ENCODE measurements around the gene KIF26A.

KIF26A gene

GRCh38 chr14:104158827-104159798 is 20.7 kb downstream of the KIF26A start:
- DNase-seq = no peak

DNA sequence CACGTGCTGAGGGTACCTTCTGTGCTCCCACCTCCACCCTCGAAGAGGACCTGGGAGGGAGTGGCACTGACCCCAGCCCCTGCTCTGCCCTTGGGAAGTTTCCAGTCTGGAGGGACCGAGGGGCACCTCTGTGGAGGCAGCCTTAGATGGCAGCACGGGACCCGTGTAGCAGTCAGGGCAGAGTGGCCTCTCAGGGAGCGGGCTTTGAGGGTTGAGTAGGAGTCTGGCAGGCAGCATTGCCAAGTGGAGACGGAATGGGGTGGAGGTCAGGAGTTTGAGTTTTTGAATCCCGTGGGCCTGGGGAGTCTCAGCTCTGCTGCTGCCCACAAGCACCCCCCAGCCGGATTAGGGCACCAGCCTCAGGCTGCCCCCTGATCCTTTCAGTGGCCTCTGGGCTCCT is 21.6 kb downstream of the KIF26A start:
- no peak for DNase-seq

- no peak for DNase-seq
These were observed 23.4 kb downstream of the KIF26A start for GRCh38 chr14:104161602-104162367.

GRCh38 chr14:104162495-104162894 is 24.1 kb downstream of the KIF26A start:
- no peak for DNase-seq

DNA sequence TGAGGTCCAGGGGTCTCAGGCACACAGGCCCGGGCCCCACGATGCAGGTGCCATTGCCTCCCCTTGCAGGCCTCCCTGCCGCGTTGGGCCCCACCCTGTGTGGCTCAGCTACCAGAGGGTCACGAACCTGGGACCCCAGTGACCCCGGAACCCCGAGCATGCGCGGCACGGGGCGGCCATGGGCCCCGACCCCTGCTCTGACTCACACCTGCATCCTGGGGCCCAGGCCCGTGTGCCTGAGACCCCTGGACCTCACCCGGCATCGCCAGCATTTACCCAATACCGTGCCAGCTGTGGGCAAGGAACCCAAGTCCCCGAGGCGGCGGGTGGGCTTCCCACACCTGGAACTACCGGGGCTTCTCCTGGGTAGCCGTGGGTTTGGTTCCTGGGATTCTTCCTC is 25.2 kb downstream of the KIF26A start:
- no peak for DNase-seq

DNA sequence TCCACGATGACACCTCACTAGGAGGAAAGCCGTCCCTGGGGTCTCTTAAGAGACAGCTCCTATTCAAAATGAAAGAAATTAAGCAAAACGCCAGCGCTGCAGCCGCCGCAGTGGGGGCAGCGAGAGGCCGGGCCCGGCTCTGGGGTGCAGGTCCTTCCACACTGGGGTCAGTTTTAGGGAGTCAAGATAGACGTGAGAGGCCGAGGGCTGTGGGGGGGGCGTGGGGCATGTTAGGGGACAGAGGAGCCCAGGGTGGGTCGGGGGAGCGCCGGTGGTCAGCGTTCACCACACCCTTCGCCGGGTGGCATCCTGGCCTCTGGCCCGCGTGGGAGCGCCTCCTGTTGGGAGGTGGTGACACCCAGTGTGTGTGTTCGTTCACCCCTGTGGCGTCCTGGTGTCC is 25.7 kb downstream of the KIF26A start:
- DNase-seq = no peak

DNA sequence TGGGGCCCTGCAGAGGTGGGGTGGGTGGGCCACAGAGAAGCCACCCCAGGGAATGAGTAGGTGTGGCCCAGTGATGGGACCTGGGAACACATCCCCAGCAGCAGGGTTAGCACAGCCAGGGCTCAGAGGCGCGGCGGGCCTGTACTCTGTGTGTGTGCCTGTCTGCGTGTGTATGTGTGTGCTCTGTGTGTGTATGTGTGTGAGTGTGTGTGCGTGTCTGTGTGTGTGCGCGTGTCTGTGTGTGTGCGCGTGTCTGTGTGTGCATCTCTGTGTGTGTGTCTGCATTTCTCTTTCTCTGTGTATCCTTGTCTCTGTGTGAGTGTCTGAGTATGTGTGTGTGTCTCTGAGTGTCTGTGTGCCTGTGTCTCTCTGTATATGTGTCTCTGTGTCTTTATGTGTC is 26.1 kb downstream of the KIF26A start:
- DNase-seq = no peak

- no peak for DNase-seq
These were observed 28.3 kb downstream of the KIF26A start for GRCh38 chr14:104166698-104167097.

DNA sequence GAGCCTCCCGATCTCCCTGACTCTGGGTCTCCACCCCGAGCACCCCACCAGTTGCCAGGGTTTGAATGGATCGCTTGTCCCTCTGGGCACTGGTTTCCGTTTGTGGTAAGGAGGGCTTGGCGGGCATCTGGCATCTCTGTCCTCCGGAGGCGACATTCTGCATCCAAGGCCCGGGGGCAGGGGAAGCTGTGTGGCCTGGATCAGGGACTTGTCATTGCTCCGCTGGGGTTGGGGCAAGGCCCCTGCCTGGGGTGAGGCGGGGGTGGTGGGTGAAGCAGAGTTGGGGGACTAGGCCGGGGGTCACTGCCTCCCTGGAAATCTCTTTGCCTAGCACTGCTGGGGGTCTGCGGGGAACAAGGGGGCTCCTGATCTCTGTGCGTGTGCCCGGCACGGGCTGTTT is 30.2 kb downstream of the KIF26A start:
- no peak for DNase-seq

DNA sequence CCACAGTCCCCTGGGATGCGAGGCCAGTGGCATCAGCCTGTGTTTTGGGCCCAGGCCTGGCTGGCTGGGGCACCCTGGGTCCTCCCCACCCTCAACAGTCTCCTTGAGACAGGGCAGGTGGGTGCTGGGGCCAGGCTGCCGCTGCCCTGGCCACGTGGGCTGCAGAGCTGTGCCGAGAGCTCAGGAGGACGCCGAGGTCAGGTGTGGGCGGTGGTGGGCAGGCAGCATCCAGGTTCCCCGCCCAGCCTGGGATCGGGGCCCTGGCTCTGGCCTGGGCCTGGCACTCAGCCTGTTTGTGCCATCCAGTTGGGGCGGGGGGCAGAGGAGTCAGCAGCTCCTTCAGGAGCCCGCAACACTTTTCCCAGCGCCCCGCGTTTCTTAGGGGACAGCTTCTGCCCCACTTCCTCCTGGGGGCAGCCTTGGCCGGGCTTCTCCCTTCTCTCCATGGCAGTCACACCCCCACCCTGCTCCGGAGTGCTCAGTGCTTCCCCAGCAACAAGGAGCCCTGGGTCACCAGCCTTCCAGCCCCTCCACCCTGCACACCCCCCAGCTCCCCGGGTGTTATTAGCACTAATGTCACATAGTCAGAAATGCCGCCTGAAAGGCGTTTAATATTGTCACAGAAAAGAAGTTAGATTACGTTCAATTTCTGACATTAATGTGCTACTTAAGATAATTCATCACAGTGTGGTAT is 30.8 kb downstream of the KIF26A start:
- DNase-seq = no peak

DNA sequence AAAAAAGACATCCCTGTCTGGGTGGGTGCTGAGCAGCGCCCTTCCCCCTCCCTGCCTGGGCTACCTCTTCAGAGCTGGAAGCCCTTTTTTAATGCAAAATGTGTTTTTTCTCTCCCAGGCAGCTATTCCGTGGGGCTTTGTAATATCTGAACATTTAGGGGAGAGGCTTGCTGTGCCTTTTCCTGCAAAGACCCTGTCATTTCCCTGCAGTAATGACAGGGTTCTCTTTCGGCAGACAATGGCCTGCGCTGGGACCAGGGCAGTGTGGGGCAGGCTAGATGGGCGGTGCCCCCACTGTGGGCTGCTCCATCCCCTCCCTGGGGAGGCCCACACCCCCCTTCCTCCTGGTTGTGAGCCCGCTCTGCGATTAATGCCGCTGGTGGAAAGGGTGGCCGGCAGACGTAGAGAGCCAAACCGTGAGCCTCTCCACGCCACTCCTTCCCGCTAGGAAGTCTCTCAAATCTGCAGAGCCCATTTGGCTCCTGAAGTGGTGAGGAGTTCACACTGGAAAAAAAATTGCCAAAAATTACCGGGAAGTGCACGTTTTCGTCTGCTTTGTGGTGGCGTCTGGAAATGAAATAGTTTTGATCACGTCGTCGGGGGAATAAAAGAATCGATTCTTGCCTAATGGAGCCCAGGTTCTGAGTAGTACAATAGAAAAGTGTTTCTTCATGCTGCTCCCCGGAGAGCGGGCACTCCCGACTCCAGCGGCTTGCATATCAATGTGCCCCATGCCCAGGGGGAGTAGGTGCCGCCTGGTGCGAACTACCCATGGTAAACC is 31.5 kb downstream of the KIF26A start:
- no peak for DNase-seq

GRCh38 chr14:104171029-104171697 is 32.8 kb downstream of the KIF26A start:
- no peak for DNase-seq

DNA sequence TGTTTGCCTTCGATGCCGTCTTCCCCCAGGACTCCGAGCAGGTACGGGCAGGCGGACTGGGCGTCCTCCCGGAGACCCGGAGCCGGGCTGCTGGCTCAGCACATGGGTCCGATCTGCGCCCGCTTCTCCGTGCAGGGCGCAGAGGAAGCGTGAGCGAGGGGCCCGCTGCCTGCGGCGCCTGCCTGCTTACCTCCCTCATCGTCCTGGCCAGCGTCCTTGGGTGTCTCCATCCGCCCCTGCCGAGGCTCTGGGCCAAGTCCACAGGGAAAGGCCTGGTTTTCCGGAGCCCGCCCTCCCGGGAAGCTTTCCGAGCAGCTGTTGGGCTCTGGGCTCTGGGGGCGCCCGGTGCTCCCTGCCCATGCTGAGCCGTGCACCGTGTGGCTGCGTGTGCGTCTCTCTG is 33.5 kb downstream of the KIF26A start:
- DNase-seq = no peak

- no peak for DNase-seq
These were observed 34.0 kb downstream of the KIF26A start for GRCh38 chr14:104172349-104172748.

GRCh38 chr14:104172880-104173279 is 34.5 kb downstream of the KIF26A start:
- no peak for DNase-seq

DNA sequence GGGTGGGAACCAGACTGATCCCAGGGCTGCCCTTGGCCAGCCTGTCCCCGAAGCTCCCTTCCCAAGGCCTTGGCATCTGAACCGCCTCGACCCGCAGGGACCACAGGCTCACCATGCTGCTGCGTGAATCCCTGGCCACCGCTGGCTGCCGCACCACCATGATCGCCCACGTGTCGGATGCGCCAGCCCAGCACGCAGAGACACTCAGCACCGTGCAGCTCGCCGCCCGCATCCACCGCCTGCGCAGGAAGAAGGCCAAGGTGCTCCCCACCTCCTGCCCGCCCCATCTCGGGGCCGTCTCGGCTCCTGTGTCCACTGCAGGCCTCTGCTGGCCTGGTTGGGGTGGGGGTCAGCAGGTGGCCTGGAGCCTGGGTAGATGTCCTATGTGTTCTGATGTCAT is 35.7 kb downstream of the KIF26A start:
- DNase-seq = no peak

- no peak for DNase-seq
These were observed 36.7 kb downstream of the KIF26A start for GRCh38 chr14:104175041-104175440.

- DNase-seq = no peak
These were observed 37.4 kb downstream of the KIF26A start for GRCh38 chr14:104175811-104176210.

- DNase-seq = no peak
These were observed 38.2 kb downstream of the KIF26A start for GRCh38 chr14:104176611-104177010.

GRCh38 chr14:104177411-104177810 is 39.0 kb downstream of the KIF26A start:
- no peak for DNase-seq

DNA sequence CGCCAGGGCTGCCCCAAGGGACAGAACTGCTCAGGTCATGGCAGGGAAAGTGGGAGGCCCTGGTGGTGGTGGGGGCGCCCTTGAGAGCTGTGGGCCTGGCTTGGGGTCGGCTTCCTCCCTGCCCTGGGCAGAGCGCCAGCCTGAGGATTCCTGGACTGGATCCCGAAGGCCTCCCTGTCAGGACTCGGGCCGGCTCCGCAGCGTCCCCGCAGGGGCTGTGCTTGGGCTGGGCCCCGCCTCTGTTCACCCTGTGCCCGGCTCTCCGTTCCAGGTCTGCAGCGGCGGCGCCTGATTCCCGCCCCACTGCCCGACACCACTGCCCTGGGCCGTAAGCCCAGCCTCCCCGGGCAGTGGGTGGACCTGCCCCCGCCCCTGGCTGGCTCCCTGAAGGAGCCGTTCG is 39.9 kb downstream of the KIF26A start:
- no peak for DNase-seq

DNA sequence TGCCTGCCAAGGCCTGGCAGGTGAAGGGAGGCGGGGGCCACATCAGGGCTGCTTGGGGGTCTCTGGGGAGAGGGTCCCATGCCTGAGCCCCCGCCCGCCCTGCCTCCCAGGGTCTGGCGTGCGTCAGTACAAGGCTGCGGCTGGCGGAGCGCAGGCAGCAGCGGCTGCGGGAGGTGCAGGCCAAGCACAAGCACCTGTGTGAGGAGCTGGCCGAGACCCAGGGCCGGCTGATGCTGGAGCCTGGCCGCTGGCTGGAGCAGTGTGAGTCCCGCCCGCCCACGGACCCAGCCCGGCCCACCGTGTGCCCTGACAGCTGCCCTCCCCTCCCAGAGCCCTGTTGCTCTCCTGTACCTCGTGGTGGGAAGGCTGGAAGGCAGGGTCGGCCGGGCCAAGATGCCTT is 40.7 kb downstream of the KIF26A start:
- no peak for DNase-seq
